Immature natural killer cell (primary cell): ENCODE measurements around the gene SLC8A3. TPM values are rescaled to one million over a fixed set of nuclear protein-coding genes. Genes with fewer than 3 reads are reported as not detected.

Source experiments
- polyA plus RNA-seq, 3 donors: library from polyadenylated mRNA; unstranded; fragments of 300-500 nt; fragmentation: Illumina TruSeq; gene quantifications; one replicate each; pipeline ENCODE4 v1.2.3, GENCODE V29; 2021

The SLC8A3 gene
- polyA plus RNA-seq, 3 donors from 2014 or later = 0.21 TPM; not detected in 2

Other genes with a start within 250 kb of the SLC8A3 start
- 10 to 100 TPM; 41.4 to 64.6 (median 52.4) TPM for gene COX16, start 170.7 kb upstream of the SLC8A3 start, polyA plus RNA-seq
- gene SYNJ2BP, start 228.1 kb upstream of the SLC8A3 start, polyA plus RNA-seq = 10 to 100 TPM; 14.0 to 18.3 (median 17.5) TPM